Mesenchymal stem cell (in vitro differentiated cells and primary cell): ENCODE measurements around the gene MPZL2.

Source experiments
- DNase-seq: peaks from one replicate; pipeline ENCODE4 v3.0.0-alpha.2; 2013
- H2AFZ ChIP-seq: one replicate; pipeline ENCODE4 v1.6.1; 2013; ENCODE audit warnings: low read depth, mild to moderate bottlenecking, control low read depth, inconsistent platforms, low read length, moderate library complexity
- H2AK5ac ChIP-seq: 2 replicates; pipeline ENCODE4 v1.6.1; 2013; ENCODE audit warnings: low read length, moderate library complexity, mild to moderate bottlenecking, inconsistent platforms; ENCODE audit not compliant: severe bottlenecking
- H2BK120ac ChIP-seq: one replicate; pipeline ENCODE4 v1.6.1; 2013; ENCODE audit warnings: low read depth, mild to moderate bottlenecking, inconsistent platforms, low read length, moderate library complexity
- H2BK12ac ChIP-seq, 2 experiments: one replicate each; pipeline ENCODE4 v1.6.1; 2013; ENCODE audit warnings: inconsistent platforms in 2 of 2, low read length in 2 of 2, mild to moderate bottlenecking in 2 of 2, moderate library complexity in 2 of 2, control low read depth in 1 of 2
- H2BK15ac ChIP-seq: one replicate; pipeline ENCODE4 v1.6.1; 2013; ENCODE audit warnings: mild to moderate bottlenecking, low read depth, inconsistent platforms; ENCODE audit not compliant: poor library complexity, severe bottlenecking
- H2BK5ac ChIP-seq: 2 replicates; pipeline ENCODE4 v1.6.1; 2013; ENCODE audit warnings: low read depth, mild to moderate bottlenecking, low read length, control low read depth, inconsistent platforms; ENCODE audit not compliant: poor library complexity, severe bottlenecking
- H3K14ac ChIP-seq, 2 experiments: one replicate each; pipeline ENCODE4 v1.6.1; 2013; ENCODE audit warnings: inconsistent platforms in 2 of 2, low read length in 2 of 2, control low read depth in 1 of 2, mild to moderate bottlenecking in 1 of 2, moderate library complexity in 1 of 2
- H3K18ac ChIP-seq, 2 experiments: one replicate each; pipeline ENCODE4 v1.6.1; 2013; ENCODE audit warnings: inconsistent platforms in 2 of 2, low read length in 2 of 2, control low read depth in 1 of 2, low read depth in 1 of 2, mild to moderate bottlenecking in 1 of 2
- H3K23ac ChIP-seq, 2 experiments: one replicate each; pipeline ENCODE4 v1.6.1; 2013; ENCODE audit warnings: inconsistent platforms in 2 of 2, low read length in 2 of 2, mild to moderate bottlenecking in 2 of 2, moderate library complexity in 2 of 2, control low read depth in 1 of 2
- H3K27ac ChIP-seq: 2 replicates; pipeline ENCODE4 v1.5.1; 2013; ENCODE audit warnings: mild to moderate bottlenecking, moderate library complexity, low read length, control low read depth, inconsistent platforms; ENCODE audit not compliant: poor library complexity, severe bottlenecking
- H3K27me3 ChIP-seq, 2 experiments: 2 replicates each; pipeline versions ENCODE4 v1.6.1 to v1.7.0; 2013; ENCODE audit warnings: low read length in 2 of 2, mild to moderate bottlenecking in 2 of 2, moderate library complexity in 2 of 2, control low read depth in 1 of 2, inconsistent platforms in 1 of 2; ENCODE audit not compliant: control insufficient read depth in 1 of 2, insufficient read depth in 1 of 2
- H3K36me3 ChIP-seq, 2 experiments: 2 replicates each; pipeline versions ENCODE4 v1.6.1 to v1.7.0; 2013; ENCODE audit warnings: low read length in 2 of 2, control low read depth in 1 of 2, inconsistent platforms in 1 of 2, low read depth in 1 of 2, mild to moderate bottlenecking in 1 of 2; ENCODE audit not compliant: insufficient read depth in 2 of 2, control insufficient read depth in 1 of 2
- H3K4ac ChIP-seq, 2 experiments: one replicate each; pipeline ENCODE4 v1.6.1; 2013; ENCODE audit warnings: inconsistent platforms in 2 of 2, low read length in 2 of 2, mild to moderate bottlenecking in 2 of 2, moderate library complexity in 2 of 2, control low read depth in 1 of 2, low read depth in 1 of 2
- H3K4me1 ChIP-seq: 2 replicates; pipeline ENCODE4 v1.6.1; 2013; ENCODE audit warnings: low read depth, low read length, control low read depth; ENCODE audit not compliant: control insufficient read depth, insufficient read depth
- H3K4me2 ChIP-seq: 2 replicates; pipeline ENCODE4 v1.6.1; 2013; ENCODE audit warnings: low read length, mild to moderate bottlenecking, inconsistent platforms; ENCODE audit not compliant: poor library complexity, severe bottlenecking
- H3K4me3 ChIP-seq, 2 experiments: 2 replicates each; pipeline versions ENCODE4 v1.5.1 to v1.7.0; 2013; ENCODE audit warnings: low read length in 2 of 2, mild to moderate bottlenecking in 2 of 2, control low read depth in 1 of 2, low read depth in 1 of 2; ENCODE audit not compliant: insufficient read depth in 1 of 2
- H3K79me1 ChIP-seq: replicated peaks from 2 replicates; pipeline ENCODE4 v1.6.1; 2013; ENCODE audit warnings: mild to moderate bottlenecking, control low read depth, low read length, inconsistent platforms; ENCODE audit not compliant: poor library complexity, severe bottlenecking
- H3K9ac ChIP-seq: 2 replicates; pipeline ENCODE4 v1.7.0; 2013; ENCODE audit warnings: mild to moderate bottlenecking, low read length, moderate library complexity
- H3K9me3 ChIP-seq: 2 replicates; pipeline ENCODE4 v1.7.0; 2013; ENCODE audit warnings: mild to moderate bottlenecking, low read length; ENCODE audit not compliant: control insufficient read depth
- H4K8ac ChIP-seq: one replicate; pipeline ENCODE4 v1.6.1; 2013; ENCODE audit warnings: inconsistent platforms, mild to moderate bottlenecking, low read length, moderate library complexity
- H4K91ac ChIP-seq: one replicate; pipeline ENCODE4 v1.6.1; 2013; ENCODE audit warnings: mild to moderate bottlenecking, low read length, inconsistent platforms
- WGBS: methylation state at CpG from one replicate; pipeline ENCODE4 v1.1.7; 2013; ENCODE audit warnings: mixed read lengths; 5-methylcytosine and 5-hydroxymethylcytosine counted together

The MPZL2 gene

DNA sequence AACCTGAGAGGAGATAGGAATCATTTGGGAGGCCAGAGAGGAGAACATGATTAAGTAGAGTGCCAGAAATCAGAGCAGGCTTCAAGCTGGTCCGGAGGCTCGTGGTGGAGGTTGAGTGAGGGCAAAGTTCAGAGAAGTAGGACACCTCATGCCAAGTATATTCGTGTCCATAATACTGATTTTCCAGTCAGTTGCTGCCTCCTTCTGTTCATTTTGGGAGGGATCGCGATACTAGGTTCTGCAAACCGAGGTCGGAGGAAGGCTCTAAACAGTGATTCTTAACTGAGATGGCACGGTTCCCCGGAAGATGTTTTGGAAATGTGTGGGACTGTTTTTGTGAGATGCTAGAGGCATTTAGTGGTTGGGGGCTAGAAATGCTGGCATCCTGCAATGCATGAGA lies 26.8 kb upstream of the MPZL2 start:
- 43% methylated on average over 9 of the region's 9 CpGs for WGBS
- no peak for DNase-seq
- no peak overlapping the region for H3K27ac ChIP-seq

DNA sequence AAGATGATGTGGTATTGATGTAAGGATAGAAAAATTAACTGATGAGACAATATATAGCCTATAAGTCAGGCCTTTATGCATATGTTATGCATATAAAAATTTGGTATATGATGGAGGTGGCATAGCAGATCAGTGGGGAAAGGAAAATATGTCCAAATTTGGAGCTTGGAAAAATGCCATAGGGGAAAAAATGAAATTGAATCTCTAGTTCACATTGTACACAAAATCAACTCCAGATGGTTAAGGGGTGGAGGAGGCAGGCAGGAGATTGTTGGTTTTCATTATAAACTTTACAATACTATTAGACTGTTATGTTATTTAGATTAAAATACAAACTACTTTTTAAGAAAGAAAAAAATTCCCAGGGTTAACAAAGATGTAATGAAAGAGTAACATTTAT lies 25.3 kb upstream of the MPZL2 start:
- no peaks in the 10 kb centered on the region for H3K9me3 ChIP-seq
- H3K36me3 ChIP-seq: no peaks in the 10 kb centered on the region
- H2BK15ac ChIP-seq: no peak overlapping the region
- H2BK120ac ChIP-seq: no peak overlapping the region
- no peaks in the 10 kb centered on the region for H3K79me1 ChIP-seq
- no peak overlapping the region for H2AK5ac ChIP-seq
- H3K23ac ChIP-seq: no peak overlapping the region
- no peak overlapping the region for H3K27ac ChIP-seq
- H4K8ac ChIP-seq: no peak overlapping the region
- no peak overlapping the region for H3K14ac ChIP-seq
- no peak for DNase-seq
- no peak overlapping the region for H3K4ac ChIP-seq
- no peak overlapping the region for H3K18ac ChIP-seq
- no peaks in the 10 kb centered on the region for H3K4me1 ChIP-seq
- no peak overlapping the region for H3K4me2 ChIP-seq
- no peak overlapping the region for H3K4me3 ChIP-seq
- peaks cover 4 to 21% of the 10 kb centered on the region in 2 experiments for H3K27me3 ChIP-seq
- H2BK5ac ChIP-seq: no peak overlapping the region
- H2AFZ ChIP-seq: no peak overlapping the region
- no peak overlapping the region for H2BK12ac ChIP-seq
- no peak overlapping the region for H4K91ac ChIP-seq
- H3K9ac ChIP-seq: no peak overlapping the region

More for the DNA sequence above, 26.8 kb upstream of the MPZL2 start:
- Histone ChIP-seq H4K8ac (no peak overlapping the region), H4K91ac (no peak overlapping the region), H2BK15ac (no peak overlapping the region), H2BK12ac (no peak overlapping the region), H3K4ac (no peak overlapping the region), H3K23ac (no peak overlapping the region), H3K27me3 (peaks cover 4 to 24% of the 10 kb centered on the region in 2 experiments), H2AFZ (no peak overlapping the region), H3K36me3 (no peaks in the 10 kb centered on the region), H3K9me3 (no peaks in the 10 kb centered on the region), H2BK5ac (no peak overlapping the region), H3K79me1 (no peaks in the 10 kb centered on the region), H3K4me2 (no peak overlapping the region), H3K4me3 (peak overlapping the region in 1 of 2 experiments; percentile 13), H3K9ac (peak overlapping the region; percentile 66), H2BK120ac (no peak overlapping the region), H3K18ac (no peak overlapping the region), H2AK5ac (no peak overlapping the region), H3K4me1 (no peaks in the 10 kb centered on the region), H3K14ac (no peak overlapping the region)

DNA sequence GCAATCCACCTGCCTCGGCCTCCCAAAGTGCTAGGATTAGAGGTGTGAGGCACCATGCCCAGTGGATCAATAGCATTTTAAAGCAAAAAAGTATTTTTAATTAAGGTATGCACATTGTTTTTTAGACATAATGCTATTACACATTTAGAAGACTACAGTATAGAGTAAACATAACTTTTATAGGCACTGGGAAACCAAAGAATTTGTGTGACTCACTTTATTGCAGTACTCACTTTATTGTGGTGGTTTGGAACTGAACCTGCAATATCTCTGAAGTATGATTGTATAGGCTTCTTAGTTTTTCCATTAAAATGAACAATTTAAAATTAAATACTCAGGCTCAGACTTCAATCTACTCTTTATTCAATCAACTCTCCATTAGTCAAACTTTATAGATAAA lies 22.9 kb upstream of the MPZL2 start:
- Histone ChIP-seq H3K27me3 (peaks cover 8 to 23% of the 10 kb centered on the region in 2 experiments), H2BK5ac (no peak overlapping the region), H2AK5ac (no peak overlapping the region), H3K4me3 (no peak overlapping the region), H3K18ac (no peak overlapping the region), H2BK120ac (no peak overlapping the region), H3K9me3 (no peaks in the 10 kb centered on the region), H4K91ac (no peak overlapping the region), H3K4ac (no peak overlapping the region), H3K79me1 (no peaks in the 10 kb centered on the region), H3K9ac (no peak overlapping the region), H2AFZ (no peak overlapping the region), H2BK12ac (no peak overlapping the region), H3K4me1 (no peaks in the 10 kb centered on the region), H3K27ac (no peak overlapping the region), H2BK15ac (no peak overlapping the region), H4K8ac (no peak overlapping the region), H3K36me3 (no peaks in the 10 kb centered on the region), H3K14ac (no peak overlapping the region), H3K4me2 (no peak overlapping the region), H3K23ac (no peak overlapping the region)
- WGBS: 50% methylated on average over 1 of the region's 1 CpG
- no peak for DNase-seq

DNA sequence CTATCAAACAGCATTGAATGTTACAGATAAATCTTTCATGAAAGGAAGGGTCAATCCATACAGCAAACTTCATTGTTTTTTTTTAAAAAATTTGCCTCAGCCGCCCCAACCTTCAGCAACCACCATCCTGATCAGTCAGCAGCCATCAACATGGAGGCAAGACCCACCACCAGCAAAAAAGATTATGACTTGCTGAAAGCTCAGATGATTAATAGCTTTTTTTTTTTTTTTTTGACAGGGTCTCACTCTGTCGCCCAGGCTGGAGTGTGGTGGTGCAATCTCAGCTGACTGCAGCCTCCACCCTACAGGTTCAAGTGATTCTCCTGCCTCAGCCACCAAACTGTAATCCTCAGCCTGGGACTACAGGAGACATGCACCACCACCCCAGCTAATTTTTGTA lies 22.4 kb upstream of the MPZL2 start:
- Histone ChIP-seq H2AFZ (no peak overlapping the region), H2BK5ac (no peak overlapping the region), H3K4me3 (no peak overlapping the region), H3K14ac (no peak overlapping the region), H2BK12ac (no peak overlapping the region), H3K79me1 (no peaks in the 10 kb centered on the region), H3K9ac (no peak overlapping the region), H3K23ac (no peak overlapping the region), H3K9me3 (no peaks in the 10 kb centered on the region), H3K27me3 (peaks cover 8 to 18% of the 10 kb centered on the region in 2 experiments), H3K4ac (no peak overlapping the region), H3K4me1 (no peaks in the 10 kb centered on the region), H3K27ac (no peak overlapping the region), H3K36me3 (no peaks in the 10 kb centered on the region), H3K4me2 (no peak overlapping the region), H4K8ac (no peak overlapping the region), H2BK120ac (no peak overlapping the region), H2BK15ac (no peak overlapping the region), H2AK5ac (no peak overlapping the region), H3K18ac (no peak overlapping the region), H4K91ac (no peak overlapping the region)
- no peak for DNase-seq
- 86% methylated on average over 1 of the region's 2 CpGs for whole genome bisulfite sequencing
